ENCODE measurements around the gene TATDN2.

The TATDN2 gene

GRCh38 chr3:10320320-10320677 lies 72.0 kb downstream of the TATDN2 start:
- DNase-seq: no peak

DNA sequence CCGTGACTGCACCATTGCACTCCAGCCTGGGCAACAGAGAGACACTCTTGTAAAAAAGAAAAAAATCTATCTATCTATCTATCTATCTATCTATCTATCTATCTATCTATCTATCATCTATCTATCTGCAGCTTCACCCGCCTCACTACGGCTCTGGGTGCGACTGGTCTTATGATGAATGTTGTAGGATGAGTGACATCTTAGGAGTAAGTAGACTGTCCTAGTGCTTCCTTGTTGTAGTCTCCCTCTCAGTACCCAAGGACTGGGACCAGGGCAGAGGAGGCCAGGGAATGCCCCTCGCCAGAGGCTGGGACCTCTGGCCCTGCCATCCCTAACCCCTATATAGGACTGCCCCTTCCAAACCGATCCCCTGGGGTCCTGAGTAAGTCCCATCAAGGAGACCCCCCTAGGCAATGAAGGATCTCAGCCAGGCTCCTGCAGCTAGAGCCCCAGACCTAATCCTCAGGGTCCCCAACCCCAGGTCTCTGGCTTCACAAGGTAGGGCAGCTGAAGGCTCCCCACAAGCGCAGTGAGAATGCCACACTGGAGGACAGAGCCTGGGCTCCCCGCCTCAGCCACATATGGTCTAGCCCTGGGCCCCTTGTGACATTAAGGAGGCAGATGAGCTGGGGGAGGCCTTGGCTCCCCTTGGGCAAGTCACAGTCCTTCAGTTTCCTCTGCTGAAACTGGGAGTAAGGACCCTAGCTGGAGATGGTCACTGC lies 73.5 kb downstream of the TATDN2 start:
- DNase-seq: no peak

- DNase-seq: peak; percentile 51
These were observed 74.1 kb downstream of the TATDN2 start for GRCh38 chr3:10322352-10322710.

GRCh38 chr3:10327592-10327991 lies 79.3 kb downstream of the TATDN2 start:
- no peak for DNase-seq

- no peak for DNase-seq
These were observed 80.3 kb downstream of the TATDN2 start for GRCh38 chr3:10328460-10329071.

GRCh38 chr3:10329495-10330015 lies 81.3 kb downstream of the TATDN2 start:
- DNase-seq: no peak

DNA sequence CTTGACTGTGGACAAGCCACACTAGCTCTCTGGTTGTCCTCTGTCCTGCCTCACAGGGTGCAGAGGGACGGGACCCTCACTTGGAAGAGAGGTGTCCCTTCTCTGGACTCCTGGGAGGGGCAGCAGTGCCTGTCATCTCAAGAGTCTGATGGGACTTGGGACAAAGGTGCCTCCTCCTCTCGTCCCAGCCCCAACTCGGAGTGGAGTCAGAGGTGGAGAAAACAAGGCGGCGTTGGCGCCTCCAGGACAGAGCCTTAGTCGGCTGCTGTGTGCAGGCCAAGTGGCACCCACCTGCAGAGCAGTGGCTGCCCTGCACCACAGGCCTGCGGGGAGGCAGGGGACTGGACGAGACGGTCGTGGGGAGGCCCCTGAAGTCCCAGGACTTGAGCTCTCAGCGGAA lies 82.1 kb downstream of the TATDN2 start:
- no peak for DNase-seq

All from activated CD4-positive, alpha-beta T cell treated with anti-CD3 and anti-CD28 coated beads, Interleukin-2, amount 50 U/mL, for 16 hours (primary cell).